RWPE1 (cell line): ENCODE data around the gene OR4D5.

ENCODE experiments used
- CTCF ChIA-PET: fragments of 350-600 bp; sonication (Branson Sonifier 250); formaldehyde crosslinking; extraction: SDS; loops from one replicate; lab custom pipeline; 2021; lab: Yijun Ruan, JAX
- POLR2A ChIA-PET: fragments of 400-600 bp; formaldehyde crosslinking; extraction: SDS; loops from one replicate; lab custom pipeline; 2020; ENCODE audit warnings: antibody characterized with exemption; ENCODE audit not compliant: low non-redundant PET; lab: Yijun Ruan, JAX
- DNase-seq: peaks from one replicate; pipeline ENCODE4 v3.0.0; 2012; ENCODE audit warnings: low spot score
- H3K27ac ChIP-seq: fragments of 450-650 bp; 2 replicates; pipeline ENCODE4 v1.5.1; 2017
- CTCF ChIP-seq: fragments of 450-650 bp; conservative IDR thresholded peaks from 2 replicates; pipeline ENCODE4 v1.5.1; 2017; ENCODE audit warnings: low read depth, mild to moderate bottlenecking

OR4D5 gene

GRCh38 chr11:123939317-123939716 lies at the start of gene OR4D5:
Gene OR4D5, plus strand, starts transcription at chr11:123939617. Its CDS starts 0 bp downstream, at chr11:123939617.
- POLR2A ChIA-PET: no interaction called here

GRCh38 chr11:123892031-123892430 lies 47.4 kb upstream of the OR4D5 start:
- no peak overlapping the region for H3K27ac ChIP-seq
- no peak for TF ChIP-seq CTCF
- ChIA-PET CTCF (no interaction called here), POLR2A (no interaction called here)
- no peak for DNase-seq

More at GRCh38 chr11:123939317-123939716, at the start of gene OR4D5:
- no peak within 1 kb of the TSS for H3K27ac ChIP-seq
- CTCF ChIA-PET: interaction anchor here (0.6 kb wide), 1 partner anchor 31 kb away, joined by 3 read pairs; no protein-coding TSS in a partner anchor
- TF ChIP-seq CTCF: no peak
- DNase-seq: no peak

GRCh38 chr11:123899792-123900191 lies 39.6 kb upstream of the OR4D5 start:
- no peak overlapping the region for H3K27ac ChIP-seq
- TF ChIP-seq CTCF: no peak
- DNase-seq: no peak
- POLR2A ChIA-PET: no interaction called here
- CTCF ChIA-PET: no interaction called here

- TF ChIP-seq CTCF: no peak
- no peak for DNase-seq
- CTCF ChIA-PET: no interaction called here
- POLR2A ChIA-PET: no interaction called here
- H3K27ac ChIP-seq: no peak within 1 kb of the TSS
Observed at GRCh38 chr11:123901867-123902266, 37.5 kb upstream of the OR4D5 start, which contains the start of gene OR8D4. Gene OR8D4, plus strand, starts transcription at chr11:123902167. Its CDS starts 4,265 bp downstream, at chr11:123906432.

GRCh38 chr11:123903932-123904331 lies 35.5 kb upstream of the OR4D5 start:
- H3K27ac ChIP-seq: no peak overlapping the region
- ChIA-PET CTCF (no interaction called here), POLR2A (no interaction called here)
- no peak for DNase-seq
- no peak for TF ChIP-seq CTCF

GRCh38 chr11:123904932-123905331 lies 34.5 kb upstream of the OR4D5 start:
- TF ChIP-seq CTCF: no peak
- POLR2A ChIA-PET: no interaction called here

More at GRCh38 chr11:123904932-123905331, 34.5 kb upstream of the OR4D5 start:
- H3K27ac ChIP-seq: no peak overlapping the region
- CTCF ChIA-PET: no interaction called here
- DNase-seq: no peak
